ENCODE measurements around the gene P4HA2.
"Not testable (repeated sequence)": the region's sequence is repeated elsewhere in the genome, so short reads cannot be mapped to it uniquely, and the experiment has no call there.

P4HA2 gene

GRCh38 chr5:132156413-132156812, 71.2 kb downstream of the P4HA2 start:
- TF ChIP-seq ZNF274 (IDR thresholded peaks at IDR 0.05; ENCODE audit: low read depth, low read length) = no peak
- H3K4me3 ChIP-seq (ENCODE audit: low read length) = no peak overlapping the region

GRCh38 chr5:132150565-132150964, 77.1 kb downstream of the P4HA2 start:
- no peak for TF ChIP-seq ZNF274 (IDR thresholded peaks at IDR 0.05; ENCODE audit: low read depth, low read length)
- no peak overlapping the region for H3K4me3 ChIP-seq (ENCODE audit: low read length)

GRCh38 chr5:132147663-132148062, 80.0 kb downstream of the P4HA2 start:
- no peak overlapping the region for H3K4me3 ChIP-seq (ENCODE audit: low read length)
- TF ChIP-seq ZNF274 (IDR thresholded peaks at IDR 0.05; ENCODE audit: low read depth, low read length) = no peak

- H3K4me3 ChIP-seq (ENCODE audit: low read length) = not testable (repeated sequence)
Observed at GRCh38 chr5:132145326-132145725, 82.3 kb downstream of the P4HA2 start.

GRCh38 chr5:132143148-132143547, 84.5 kb downstream of the P4HA2 start:
- H3K4me3 ChIP-seq (ENCODE audit: low read length) = no peak overlapping the region

GRCh38 chr5:132142459-132142858, 85.2 kb downstream of the P4HA2 start:
- no peak for TF ChIP-seq ZNF274 (IDR thresholded peaks at IDR 0.05; ENCODE audit: low read depth, low read length)
- H3K4me3 ChIP-seq (ENCODE audit: low read length) = no peak overlapping the region

More at GRCh38 chr5:132143148-132143547, 84.5 kb downstream of the P4HA2 start:
- no peak for TF ChIP-seq ZNF274 (IDR thresholded peaks at IDR 0.05; ENCODE audit: low read depth, low read length)

Measured in GM08714 (cell line).